Measurements from ENCODE around the gene TSTD1.

The TSTD1 gene

GRCh38 chr1:161038523-161039153, at the start of gene TSTD1:
Gene TSTD1, minus strand, starts transcription at chr1:161038964. Its CDS starts 75 bp downstream, at chr1:161038889.
- peak; percentile 77 for DNase-seq

- DNase-seq: no peak
Observed at GRCh38 chr1:161086457-161086856, 47.7 kb upstream of the TSTD1 start.

- no peak for DNase-seq
Observed at GRCh38 chr1:161085165-161085564, 46.4 kb upstream of the TSTD1 start.

- DNase-seq: no peak
Observed at GRCh38 chr1:161084597-161084988, 45.8 kb upstream of the TSTD1 start.

- DNase-seq: no peak
Observed at GRCh38 chr1:161083748-161084596, 45.2 kb upstream of the TSTD1 start.

- no peak for DNase-seq
Observed at GRCh38 chr1:161082996-161083747, 44.4 kb upstream of the TSTD1 start.

GRCh38 chr1:161082483-161082882, 43.7 kb upstream of the TSTD1 start:
- no peak for DNase-seq

GRCh38 chr1:161081519-161081918, 42.8 kb upstream of the TSTD1 start:
- DNase-seq: no peak

- DNase-seq: no peak
Observed at GRCh38 chr1:161080441-161081405, 42.0 kb upstream of the TSTD1 start.

- no peak for DNase-seq
Observed at GRCh38 chr1:161079436-161080110, 40.8 kb upstream of the TSTD1 start.

GRCh38 chr1:161077426-161077825, 38.7 kb upstream of the TSTD1 start:
- DNase-seq: no peak

- no peak for DNase-seq
Observed at GRCh38 chr1:161076410-161076809, 37.6 kb upstream of the TSTD1 start.

- DNase-seq: no peak
Observed at GRCh38 chr1:161074676-161075368, 36.1 kb upstream of the TSTD1 start.

GRCh38 chr1:161073474-161074121, 34.8 kb upstream of the TSTD1 start:
- no peak for DNase-seq

- DNase-seq: no peak
Observed at GRCh38 chr1:161072751-161073449, 34.1 kb upstream of the TSTD1 start.

GRCh38 chr1:161071886-161072371, 33.2 kb upstream of the TSTD1 start:
- peak; percentile 26 for DNase-seq

- no peak for DNase-seq
Observed at GRCh38 chr1:161070761-161071160, 32.0 kb upstream of the TSTD1 start.

GRCh38 chr1:161069731-161070270, 31.0 kb upstream of the TSTD1 start, which contains the start of gene ARHGAP30:
Gene ARHGAP30, minus strand, starts transcription at chr1:161069891. Its CDS starts 267 bp downstream, at chr1:161069624.
- DNase-seq: peak; percentile 70

- DNase-seq: no peak
Observed at GRCh38 chr1:161069241-161069640, 30.5 kb upstream of the TSTD1 start.
